Measurements from ENCODE around the gene BABAM2.
"Not testable (repeated sequence)": the region's sequence is repeated elsewhere in the genome, so short reads cannot be mapped to it uniquely, and the experiment has no call there.

Gene BABAM2

DNA sequence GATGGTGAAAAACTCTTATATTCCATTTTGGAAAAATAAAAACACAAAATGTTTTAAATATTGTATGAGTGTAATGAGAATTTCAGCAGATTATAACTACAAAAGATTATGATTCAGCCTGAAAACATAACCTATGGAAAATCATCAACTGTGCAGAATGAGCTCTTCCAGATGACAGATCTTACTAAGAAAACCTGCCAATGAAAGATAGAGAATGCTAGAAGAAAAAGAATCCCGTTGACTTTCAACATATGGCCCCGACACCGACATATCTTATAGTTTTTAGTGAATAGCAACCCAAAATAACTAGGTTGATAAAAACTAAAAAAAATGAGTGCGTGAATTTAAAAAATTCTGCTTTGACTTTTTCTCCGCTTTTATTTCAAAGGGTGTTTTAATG, 178.0 kb downstream of the BABAM2 start:
- DNase-seq: no peak

DNA sequence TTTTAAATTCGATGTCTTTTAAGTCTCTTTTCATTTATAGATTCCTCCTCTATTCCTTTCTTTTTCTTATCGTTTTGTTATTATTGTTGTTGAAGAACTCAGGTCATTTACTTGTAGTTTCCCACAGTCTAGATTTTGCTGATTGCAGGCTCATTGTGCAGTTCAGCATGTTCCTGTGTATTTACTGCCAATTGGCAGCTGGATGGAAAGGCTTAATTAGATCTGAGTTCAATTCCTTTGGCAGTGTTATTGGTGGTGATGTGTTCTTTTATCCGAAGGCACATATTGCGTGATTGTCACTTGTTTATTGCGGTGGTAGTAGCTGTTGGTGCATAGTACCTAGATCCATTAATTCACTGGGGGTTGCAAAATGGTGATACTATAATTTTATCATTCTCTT, 180.7 kb downstream of the BABAM2 start:
- DNase-seq: no peak

DNA sequence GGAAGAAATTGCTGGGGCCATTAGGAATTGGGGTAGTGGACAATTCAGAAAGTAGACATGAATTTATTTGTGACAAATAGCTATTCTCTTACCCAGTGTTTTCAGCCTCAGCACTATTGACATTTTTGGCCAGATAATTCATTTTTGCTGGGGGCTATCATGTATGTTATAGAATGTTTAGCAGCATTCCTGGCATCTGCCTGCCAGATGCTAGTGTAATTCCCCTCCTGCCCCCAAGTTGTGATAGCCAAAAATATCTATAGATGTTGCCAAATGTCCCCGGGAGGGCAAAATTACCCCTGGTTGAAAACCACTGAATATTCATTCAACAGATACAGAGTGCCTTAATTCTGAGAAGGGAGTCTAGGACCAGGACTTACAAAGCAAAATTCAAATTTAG, 183.6 kb downstream of the BABAM2 start:
- DNase-seq: no peak

DNA sequence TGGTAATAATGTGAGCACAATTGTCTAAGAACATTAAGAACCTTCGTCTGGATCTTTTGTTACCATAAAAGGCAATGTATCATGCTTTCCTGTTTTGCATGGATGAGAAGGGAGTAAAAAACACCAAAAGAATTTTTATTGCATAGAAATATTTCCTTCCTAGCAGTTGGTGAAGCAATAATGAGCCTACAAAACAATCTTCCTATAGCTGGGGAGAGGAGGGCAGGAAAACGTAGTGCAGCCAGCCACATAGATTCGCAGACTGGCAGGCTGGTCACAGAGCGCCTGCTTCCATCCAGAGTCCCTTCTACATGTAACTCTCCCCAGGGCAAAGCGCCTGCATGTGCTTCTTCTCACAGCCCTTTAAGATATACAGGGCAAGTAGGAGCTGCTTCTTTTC, 190.4 kb downstream of the BABAM2 start:
- DNase-seq: peak; percentile 19

DNA sequence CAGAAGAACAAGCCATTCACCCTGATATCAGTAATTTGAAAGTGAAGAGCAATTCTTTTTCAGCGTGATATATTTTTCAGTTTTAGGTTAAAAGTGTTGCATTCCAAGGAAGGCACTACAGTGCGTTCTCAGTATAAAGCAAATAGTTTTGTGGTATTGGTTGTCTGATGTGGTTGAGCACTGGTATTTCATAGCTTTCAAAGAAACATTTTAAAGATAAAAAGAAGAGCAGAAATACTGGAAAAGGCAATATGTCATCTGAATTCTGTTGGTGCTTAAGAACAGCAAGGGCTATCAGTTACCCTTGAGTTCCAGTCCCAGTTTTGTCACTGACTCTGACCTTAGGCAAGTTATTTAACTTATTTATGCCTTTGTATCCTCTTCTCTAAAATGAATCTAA, 191.6 kb downstream of the BABAM2 start:
- DNase-seq: no peak

DNA sequence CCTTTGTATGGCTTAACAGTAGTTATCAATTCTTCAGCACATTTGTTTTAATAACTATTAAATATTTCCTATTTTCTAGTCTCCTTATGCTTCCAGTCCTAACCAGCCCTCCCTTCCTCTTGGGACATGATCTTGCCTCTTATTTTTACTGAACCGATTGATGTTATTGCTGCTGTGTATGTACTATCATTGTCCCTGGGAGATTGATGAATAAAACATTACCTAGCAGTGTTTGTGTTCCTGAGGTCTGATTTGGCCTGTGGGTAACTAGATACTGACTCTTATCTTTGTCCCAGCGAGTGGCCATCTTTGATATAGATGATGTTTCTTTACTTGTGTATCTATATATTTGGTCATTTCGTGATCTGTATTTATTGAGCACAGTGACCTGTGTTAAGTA, 192.9 kb downstream of the BABAM2 start:
- DNase-seq: no peak

DNA sequence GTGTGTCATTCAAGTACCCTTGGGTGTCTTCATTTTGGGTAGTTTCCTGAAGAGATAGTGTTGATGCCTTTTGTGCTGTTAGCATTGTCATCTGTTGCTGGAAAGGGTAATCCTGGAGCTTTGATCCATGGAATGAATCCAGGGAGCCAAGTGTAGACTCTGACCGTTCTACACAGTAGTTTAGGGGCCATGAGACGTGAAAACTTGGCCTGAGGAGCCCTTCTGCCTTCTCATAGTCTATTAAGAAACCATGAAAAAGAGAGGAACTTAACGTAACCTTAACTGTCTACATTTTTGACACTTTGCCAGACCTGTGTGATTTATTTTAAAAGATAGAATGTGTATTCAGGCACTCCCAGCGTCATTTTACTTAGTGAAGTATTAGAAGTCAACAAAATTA, 194.0 kb downstream of the BABAM2 start:
- no peak for DNase-seq

DNA sequence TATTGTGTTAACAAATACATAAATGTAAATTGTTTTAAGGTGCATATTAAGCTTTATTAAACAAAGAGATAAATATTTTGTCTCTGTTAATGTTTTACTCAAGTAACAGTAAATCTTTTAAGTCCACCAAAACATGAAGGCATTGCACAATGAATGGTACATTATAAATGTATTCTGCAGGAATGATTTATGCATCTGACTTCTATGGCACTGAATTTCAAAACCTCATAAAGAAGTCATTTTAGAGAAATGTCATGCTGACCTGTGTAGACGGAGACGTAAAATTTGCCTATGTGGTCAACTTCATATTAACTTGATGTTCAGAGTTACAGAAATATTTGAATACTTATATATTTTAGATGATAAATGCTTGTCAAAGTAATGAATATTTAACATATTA, 194.7 kb downstream of the BABAM2 start:
- no peak for DNase-seq

DNA sequence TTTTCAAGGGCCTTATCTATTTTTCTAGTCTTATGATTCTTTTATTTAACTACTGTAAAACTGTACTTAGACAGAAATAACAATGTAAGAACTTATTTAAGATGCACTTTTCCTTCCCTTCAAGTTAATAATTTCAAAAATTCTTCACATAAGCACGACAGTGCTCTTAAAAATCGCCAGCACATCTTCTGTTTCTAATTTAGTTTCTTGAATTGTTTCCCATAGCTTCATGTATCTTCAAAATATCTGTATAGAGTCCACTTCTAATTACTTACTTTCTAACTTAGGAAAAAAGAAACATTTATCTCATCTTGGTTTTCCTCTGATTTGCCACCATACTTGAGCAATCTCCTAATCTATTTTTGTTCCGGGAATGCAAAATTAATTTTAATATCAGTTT, 196.1 kb downstream of the BABAM2 start:
- DNase-seq: no peak

DNA sequence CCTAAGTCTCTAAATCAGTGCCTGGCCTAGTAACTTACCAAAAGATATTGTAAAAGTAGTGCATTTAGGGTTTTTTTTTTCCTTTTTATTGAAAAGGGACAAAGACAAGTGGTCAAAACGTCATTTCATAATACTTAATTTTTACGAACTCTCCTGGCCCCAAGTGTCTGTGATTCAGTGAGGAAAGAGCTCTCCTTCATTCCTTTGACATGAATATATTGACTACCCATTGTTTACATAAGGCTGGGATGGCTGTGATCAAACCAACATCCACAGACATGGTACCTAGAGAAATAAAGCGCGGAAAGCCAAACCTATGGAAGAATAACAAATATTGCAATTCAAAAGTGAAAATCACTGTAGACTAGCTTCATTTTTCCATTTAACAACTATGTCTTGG, 198.4 kb downstream of the BABAM2 start:
- no peak for DNase-seq

DNA sequence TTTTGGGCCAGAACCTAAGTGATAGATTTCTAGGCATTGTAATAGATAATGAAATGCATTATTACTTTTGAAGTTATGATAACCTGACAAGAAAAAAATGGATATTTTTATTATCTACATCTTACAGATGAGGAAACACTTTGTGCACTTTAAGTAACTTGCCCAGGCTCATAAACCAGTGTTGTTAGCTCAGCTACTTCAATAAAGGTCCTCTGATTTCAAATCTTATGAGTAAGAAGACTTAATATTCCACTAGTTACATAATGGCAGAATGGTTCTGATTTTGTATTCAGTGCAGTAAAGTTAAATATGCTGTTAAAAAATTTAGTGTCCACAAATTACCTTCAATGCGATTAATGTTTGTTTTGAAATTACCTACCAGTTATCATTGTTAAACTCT, 199.0 kb downstream of the BABAM2 start:
- no peak for DNase-seq

DNA sequence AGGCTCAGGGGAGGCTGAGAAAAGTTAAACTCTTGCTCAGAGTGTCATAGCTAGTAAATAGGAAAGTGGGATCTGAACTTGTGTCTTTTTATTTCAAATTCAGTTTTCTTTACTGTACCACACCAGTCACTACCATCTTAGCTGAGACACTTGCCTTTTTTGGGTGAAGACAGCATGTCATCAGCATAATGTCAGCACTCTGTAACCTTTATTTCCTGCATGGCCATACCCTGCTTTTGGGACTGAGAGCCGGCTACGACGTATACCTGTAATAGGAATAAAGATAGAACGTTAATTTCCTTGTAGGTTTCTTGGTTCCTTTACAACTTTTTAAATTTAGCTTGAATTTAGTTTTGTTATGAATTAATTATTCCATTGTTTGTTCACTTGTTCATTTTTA, 202.8 kb downstream of the BABAM2 start:
- DNase-seq: no peak

DNA sequence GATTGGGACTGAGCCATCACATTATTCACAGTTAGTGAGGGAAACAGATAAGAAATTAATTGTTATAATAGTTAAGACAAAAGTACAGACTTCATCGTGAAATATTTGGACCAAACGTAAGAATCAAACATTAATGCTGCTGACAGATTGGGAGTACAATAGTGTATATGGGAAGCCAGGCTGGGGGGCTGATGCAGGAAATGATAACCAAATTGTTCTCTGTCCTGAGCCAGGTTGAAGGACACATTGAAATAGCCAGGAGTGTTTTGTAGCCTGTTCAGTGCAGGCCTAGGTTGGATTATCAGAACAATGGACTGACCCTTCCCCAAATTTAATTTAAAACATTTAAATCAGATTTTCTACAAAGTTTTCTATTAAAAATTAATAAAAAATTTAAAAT, 203.2 kb downstream of the BABAM2 start:
- DNase-seq: no peak

DNA sequence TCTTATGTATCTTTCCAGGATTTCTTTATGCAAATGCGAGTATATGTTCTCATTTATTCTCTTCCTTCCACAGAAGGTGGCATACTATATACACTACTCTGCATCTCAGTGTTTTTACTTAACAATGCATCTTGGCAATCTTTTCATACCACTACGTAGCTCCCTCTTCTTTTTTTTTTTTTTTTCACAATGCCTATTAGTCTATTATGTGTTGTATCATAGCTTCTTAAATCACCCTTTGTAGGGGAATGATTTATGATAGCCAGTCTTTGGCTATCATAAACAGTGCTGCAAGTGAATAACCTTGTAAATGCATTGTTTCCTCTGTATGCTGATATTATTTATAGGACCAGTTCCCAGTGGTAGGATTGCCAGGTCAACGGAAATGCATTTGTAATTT, 204.2 kb downstream of the BABAM2 start:
- no peak for DNase-seq

DNA sequence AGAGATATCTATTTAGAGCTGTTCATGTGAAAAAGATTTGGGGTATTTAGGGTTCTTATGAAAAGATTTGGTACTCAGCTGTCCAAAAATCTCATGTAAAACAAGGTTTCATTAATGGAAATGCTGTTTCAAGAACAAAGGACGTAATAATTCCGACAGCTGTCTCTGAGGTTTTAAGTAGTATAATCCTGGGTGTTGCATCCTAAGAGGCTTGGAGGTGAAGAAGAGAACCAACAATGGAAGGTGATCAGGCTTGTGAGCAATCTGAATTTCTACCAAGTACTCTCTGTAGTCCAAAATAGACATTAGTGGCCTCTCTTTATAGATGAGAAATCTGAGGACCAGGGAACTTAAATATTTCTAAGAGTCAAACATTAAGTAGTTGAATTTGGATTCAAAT, 205.1 kb downstream of the BABAM2 start:
- no peak for DNase-seq

DNA sequence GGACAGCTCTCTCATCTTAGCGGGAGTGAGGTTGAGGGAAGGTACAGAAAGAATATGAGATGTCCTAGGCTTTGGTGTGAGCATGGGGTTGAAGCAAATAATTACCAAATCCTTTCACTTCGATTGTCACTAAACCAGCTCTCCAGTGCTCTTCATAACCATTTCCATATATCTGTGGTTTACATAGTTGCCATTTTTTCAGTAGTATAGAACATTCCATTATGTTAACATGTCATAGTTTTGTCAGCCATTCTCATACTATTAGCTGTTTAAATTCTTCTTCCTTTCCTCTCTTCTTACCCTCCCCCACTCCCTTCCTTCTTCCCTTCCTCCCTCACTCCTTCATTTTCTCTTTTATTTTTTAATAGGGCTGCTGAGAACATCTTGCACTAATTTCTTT, 205.9 kb downstream of the BABAM2 start:
- DNase-seq: no peak

DNA sequence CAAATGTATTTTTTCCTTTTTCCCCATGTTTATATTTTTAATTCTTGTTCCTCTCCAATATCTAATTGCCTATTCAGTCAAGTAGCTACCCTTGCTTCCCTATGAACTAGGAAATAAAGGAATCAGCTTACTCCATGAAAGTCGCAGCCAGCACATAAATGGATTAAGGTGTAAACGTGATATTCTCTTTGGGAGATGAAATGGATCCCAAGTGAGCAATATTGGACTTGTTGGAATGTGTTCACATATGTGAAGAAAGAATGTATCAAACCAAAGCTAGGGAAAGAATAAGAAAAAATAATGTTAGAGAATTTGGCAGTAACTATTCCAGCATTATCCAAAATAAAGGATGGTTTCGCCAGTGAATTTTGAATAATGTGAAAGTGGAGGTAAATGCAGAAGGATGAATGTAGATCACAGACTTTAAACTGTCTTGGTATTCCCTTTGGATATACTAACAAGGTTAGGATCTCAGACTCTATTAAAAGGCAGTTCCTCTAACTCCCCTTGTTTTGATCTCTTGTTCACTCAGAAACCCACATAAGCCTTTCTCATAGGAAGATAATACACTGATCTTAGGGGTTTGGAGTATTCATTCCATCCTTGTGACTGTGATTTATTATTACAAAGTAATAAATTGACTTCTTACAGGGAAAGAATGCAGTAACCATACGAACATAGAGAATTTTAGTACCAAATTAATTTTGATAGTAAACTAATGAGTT, 208.1 kb downstream of the BABAM2 start:
- no peak for DNase-seq

DNA sequence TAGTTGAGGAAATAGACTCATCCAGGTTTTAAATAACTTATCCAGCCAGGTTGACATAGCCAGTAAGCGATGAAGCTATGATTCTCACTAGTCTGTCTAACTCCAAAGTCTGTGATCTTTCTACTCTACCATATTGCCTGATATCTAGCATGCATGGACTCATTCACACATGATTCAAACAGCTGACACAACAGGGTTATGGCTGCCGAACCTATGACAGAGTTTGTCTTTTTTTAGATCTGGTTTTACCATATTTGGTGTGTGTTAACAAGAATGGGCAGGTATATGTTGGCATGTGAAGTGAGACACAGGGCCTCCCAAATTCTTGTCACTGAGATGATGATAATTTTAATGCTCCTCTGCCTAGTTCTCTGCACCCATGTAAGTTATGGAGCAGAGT, 210.6 kb downstream of the BABAM2 start:
- DNase-seq: no peak

DNA sequence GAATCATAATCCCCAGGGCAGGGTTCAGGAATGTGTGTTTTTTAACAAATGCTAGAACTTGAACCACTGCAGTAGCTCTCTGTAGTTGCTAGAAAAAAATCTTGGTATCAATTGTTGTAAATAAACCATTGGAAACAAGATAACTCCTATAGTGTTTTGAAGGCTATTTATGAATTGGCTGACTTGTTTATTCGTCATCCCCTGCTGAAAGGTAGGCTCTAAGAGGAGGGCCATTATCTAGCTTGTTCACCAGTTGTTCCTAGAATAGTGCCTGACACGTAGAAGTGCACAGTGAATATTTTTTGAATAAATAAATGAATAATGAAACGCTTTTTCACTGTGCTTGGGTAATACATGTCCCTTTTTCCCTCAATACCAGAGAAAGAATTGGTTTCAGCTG, 211.4 kb downstream of the BABAM2 start:
- DNase-seq: no peak

DNA sequence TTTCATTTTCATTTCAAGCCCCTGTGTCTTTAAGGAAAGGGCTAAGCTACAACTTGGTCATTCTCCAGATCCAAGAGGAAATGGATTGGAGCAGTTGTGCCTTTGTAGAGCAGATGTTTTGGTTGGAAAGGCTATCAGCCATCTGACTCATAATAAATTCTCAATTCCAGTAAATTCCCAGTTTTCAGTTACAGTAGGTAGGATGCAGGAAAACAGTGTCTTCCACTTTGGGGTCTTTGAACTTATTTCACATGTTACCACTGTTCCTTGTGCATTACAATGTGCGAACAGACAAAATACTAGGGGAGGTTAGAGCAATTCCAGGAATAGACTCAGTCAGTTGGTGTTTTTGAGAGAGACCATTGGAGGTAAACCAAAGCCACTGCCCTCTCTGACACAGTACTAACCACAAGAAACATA, 211.9 kb downstream of the BABAM2 start:
- DNase-seq: no peak

DNA sequence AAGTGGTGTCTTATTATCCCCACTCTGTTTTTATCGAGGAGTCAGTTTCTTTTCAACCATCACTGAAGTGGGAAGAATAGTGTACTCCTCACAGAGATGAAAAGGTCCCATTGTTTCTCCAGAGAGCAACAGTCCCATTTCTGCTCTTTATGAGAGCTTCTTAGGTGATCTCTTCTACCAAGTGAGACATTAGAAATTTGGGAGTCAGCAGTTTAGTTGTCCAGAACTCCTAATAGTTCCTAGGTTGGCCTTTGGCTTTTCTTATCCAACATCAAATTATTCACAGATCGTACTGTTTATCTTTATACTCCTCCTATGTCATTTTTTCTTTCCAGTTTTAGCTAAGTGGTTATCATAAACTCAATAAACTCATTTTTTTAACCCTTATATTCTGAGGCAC, 213.1 kb downstream of the BABAM2 start:
- no peak for DNase-seq

DNA sequence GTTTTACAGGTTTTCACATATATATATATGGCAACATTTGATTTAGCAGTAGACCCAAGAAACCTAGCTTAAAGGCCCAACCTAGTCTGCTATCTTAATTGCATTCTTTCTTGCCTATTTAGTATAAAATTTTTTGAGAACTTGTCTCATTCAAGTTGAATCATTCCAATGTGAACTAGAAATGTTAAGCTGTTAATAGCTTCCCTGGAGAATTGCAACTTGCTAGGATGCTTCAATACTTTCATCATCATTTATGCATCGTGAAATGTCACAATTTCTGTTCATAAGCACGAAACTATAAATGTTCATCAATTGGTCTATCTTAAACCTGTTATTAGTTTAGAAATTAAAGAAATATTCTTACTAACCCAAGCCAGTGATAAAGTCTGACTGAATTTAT, 217.6 kb downstream of the BABAM2 start:
- DNase-seq: no peak

DNA sequence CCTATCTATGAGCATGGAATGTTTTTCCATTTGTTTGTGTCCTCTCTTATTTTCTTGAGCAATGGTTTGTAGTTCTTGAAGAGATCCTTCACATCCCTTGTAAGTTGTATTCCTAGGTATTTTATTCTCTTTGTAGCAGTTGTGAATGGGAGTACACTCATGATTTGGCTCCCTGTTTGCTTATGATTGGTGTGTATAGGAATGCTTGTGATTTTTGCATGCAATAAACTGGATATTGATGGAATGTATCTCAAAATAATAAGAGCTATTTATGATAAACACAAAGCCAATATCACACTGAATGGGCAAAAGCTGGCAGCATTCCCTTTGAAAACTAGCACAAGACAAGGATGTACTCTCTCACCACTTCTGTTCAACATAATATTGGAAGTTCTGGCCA, 223.2 kb downstream of the BABAM2 start:
- DNase-seq: not testable (repeated sequence)

DNA sequence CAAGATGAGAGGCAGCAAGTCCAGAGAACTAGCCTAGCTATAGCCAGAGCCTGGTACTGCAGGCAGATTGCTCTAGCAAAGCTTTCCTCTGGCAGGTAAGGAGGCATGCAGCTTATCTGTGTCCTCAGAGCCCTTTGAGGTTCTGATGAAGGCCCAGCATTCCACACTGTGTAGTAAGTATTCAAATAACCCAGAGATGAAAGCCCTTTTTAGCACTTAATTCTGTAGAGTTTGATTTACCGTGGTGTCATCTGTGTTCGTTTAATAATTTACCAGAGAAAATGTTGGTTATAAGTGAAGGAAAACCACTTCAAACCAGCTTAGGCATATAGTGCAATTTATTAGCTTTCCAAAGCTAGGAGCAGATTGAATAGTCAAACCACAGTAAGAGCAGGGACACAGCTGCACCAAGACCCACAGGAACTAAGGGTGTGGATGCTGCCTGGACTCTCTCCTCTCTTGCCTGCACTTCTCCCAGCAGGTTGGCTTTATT, 226.6 kb downstream of the BABAM2 start:
- DNase-seq: no peak

DNA sequence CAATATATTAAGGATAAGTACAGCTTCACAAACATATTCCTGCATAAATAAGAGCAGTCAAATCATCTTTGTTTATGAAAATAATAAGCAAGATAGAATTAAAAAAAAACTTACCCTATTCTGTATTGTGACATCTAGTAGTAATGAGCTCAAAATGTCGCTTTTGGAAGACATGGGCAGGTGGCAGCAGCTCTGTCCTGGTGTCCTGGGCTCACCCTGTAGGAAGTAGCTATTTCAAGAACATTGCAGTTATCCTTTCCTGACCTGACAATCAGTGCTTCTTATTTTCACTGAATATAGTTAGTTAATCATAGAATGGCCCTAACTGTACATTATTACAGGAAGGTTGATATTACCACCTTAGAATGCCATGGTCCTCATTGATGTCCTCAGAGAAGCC, 229.1 kb downstream of the BABAM2 start:
- DNase-seq: no peak
